GM12878 (cell line): Measurements from ENCODE around the gene ACTR1B. TPM values are rescaled to one million over a fixed set of nuclear protein-coding genes. Genes with fewer than 3 reads are reported as not detected.
A peak's percentile ranks its signal among the peaks of the same experiment; 100 is the strongest.

Experiments
- E4F1 ChIP-seq: fragments of 450-650 bp; IDR thresholded peaks from 2 replicates; pipeline ENCODE4 v1.6.1; 2018; ENCODE audit warnings: borderline replicate concordance, mild to moderate bottlenecking; ENCODE audit not compliant: partially characterized antibody
- FOXM1 ChIP-seq: IDR thresholded peaks from 2 replicates; pipeline ENCODE4 v1.6.1; 2012; ENCODE audit warnings: low read depth, mild to moderate bottlenecking, inconsistent platforms, low read length, moderate library complexity
- GATAD2B ChIP-seq: fragments of 450-650 bp; conservative IDR thresholded peaks from 2 replicates; pipeline ENCODE4 v1.6.1; 2017; ENCODE audit warnings: low read depth, mild to moderate bottlenecking, moderate library complexity
- IKZF2 ChIP-seq, 2 experiments: fragments of 450-650 bp; IDR thresholded peaks; 2 replicates each; pipeline ENCODE4 v1.6.1; 2017; ENCODE audit warnings: mild to moderate bottlenecking in 2 of 2, moderate library complexity in 2 of 2
- JUND ChIP-seq: IDR thresholded peaks from 2 replicates; pipeline ENCODE4 v1.6.1; 2012; ENCODE audit warnings: low read depth, mild to moderate bottlenecking, low read length, improper control_type of control experiment, moderate library complexity
- KDM1A ChIP-seq: fragments of 200-600 bp; sonication (generic); IDR thresholded peaks from 2 replicates; pipeline ENCODE4 v1.6.1; 2016; ENCODE audit warnings: borderline replicate concordance
- MLLT1 ChIP-seq: fragments of 450-650 bp; IDR thresholded peaks from 2 replicates; pipeline ENCODE4 v1.6.1; 2016; ENCODE audit warnings: mild to moderate bottlenecking
- MTA2 ChIP-seq: fragments of 450-650 bp; IDR thresholded peaks from 2 replicates; pipeline ENCODE4 v1.6.1; 2016; ENCODE audit warnings: low read depth, mild to moderate bottlenecking, moderate library complexity
- MYC ChIP-seq: IDR thresholded peaks from 2 replicates; pipeline ENCODE4 v1.6.1; 2011; ENCODE audit warnings: mild to moderate bottlenecking, low read length, moderate library complexity, inconsistent platforms; ENCODE audit not compliant: insufficient read depth, insufficient replicate concordance, insufficient read length, severe bottlenecking
- NFYB ChIP-seq: IDR thresholded peaks from 2 replicates; pipeline ENCODE4 v1.6.1; 2011; ENCODE audit warnings: low read depth, mild to moderate bottlenecking, low read length, improper control_type of control experiment, moderate library complexity; ENCODE audit not compliant: insufficient read depth
- NR2C1 ChIP-seq: fragments of 450-650 bp; IDR thresholded peaks from 2 replicates; pipeline ENCODE4 v1.6.1; 2017; ENCODE audit warnings: antibody characterized with exemption, mild to moderate bottlenecking, moderate library complexity
- POLR2A ChIP-seq: IDR thresholded peaks from 2 replicates; pipeline ENCODE4 v1.6.1; 2011; ENCODE audit warnings: low read depth, mild to moderate bottlenecking, low read length
- SMAD1 ChIP-seq: fragments of 450-650 bp; IDR thresholded peaks from 2 replicates; pipeline ENCODE4 v1.6.1; 2018; ENCODE audit warnings: mild to moderate bottlenecking, low read depth; ENCODE audit not compliant: partially characterized antibody
- TARDBP ChIP-seq: IDR thresholded peaks from 2 replicates; pipeline ENCODE4 v1.6.1; 2016; ENCODE audit warnings: borderline replicate concordance
- TCF3 ChIP-seq: IDR thresholded peaks from 2 replicates; pipeline ENCODE4 v1.6.1; 2012; ENCODE audit warnings: low read depth, mild to moderate bottlenecking, low read length, borderline replicate concordance; ENCODE audit not compliant: insufficient read depth
- WRNIP1 ChIP-seq: IDR thresholded peaks from 2 replicates; pipeline ENCODE4 v1.6.1; 2011; ENCODE audit warnings: low read depth, low read length, improper control_type of control experiment, borderline replicate concordance
- YY1 ChIP-seq: IDR thresholded peaks from 2 replicates; pipeline ENCODE4 v1.6.1; 2011; ENCODE audit warnings: low read depth, mild to moderate bottlenecking, low read length
- ZBTB11 ChIP-seq: fragments of 450-650 bp; formaldehyde crosslinking; IDR thresholded peaks from 2 replicates; pipeline ENCODE4 v1.5.0; 2022; ENCODE audit warnings: mild to moderate bottlenecking, missing genetic modification characterization
- ZNF207 ChIP-seq: fragments of 450-650 bp; IDR thresholded peaks from 2 replicates; pipeline ENCODE4 v1.6.1; 2014; ENCODE audit warnings: antibody characterized with exemption, mild to moderate bottlenecking, borderline replicate concordance
- ZNF217 ChIP-seq: fragments of 450-650 bp; IDR thresholded peaks from 2 replicates; pipeline ENCODE4 v1.6.1; 2017; ENCODE audit warnings: antibody characterized with exemption, mild to moderate bottlenecking
- ZNF687 ChIP-seq: fragments of 450-650 bp; IDR thresholded peaks from 2 replicates; pipeline ENCODE4 v1.6.1; 2017; ENCODE audit warnings: mild to moderate bottlenecking, moderate library complexity
- polyA plus RNA-seq, 11 experiments: library from polyadenylated mRNA; depleted of rRNA in 4 of 11; unstranded in 6 of 11; stranded (reverse) in 5 of 11; fragments of >200 nt; fragmentation: Nextera tagmentation in 4 of 11; fragmentation: Illumina TruSeq in 1 of 11; extraction: Ambion mirVana in 4 of 11; extraction: Trizol in 1 of 11; gene quantifications; 1 replicate in 1 of 11; 2 replicates in 10 of 11; pipeline versions ENCODE4 v1.2.1 to v1.2.3, GENCODE V29; 2011 to 2016; ENCODE audit warnings: inconsistent platforms in 2 of 11, missing spikeins in 2 of 11, low read depth in 1 of 11
- total RNA-seq, 4 experiments: library from RNA; depleted of rRNA in 3 of 4; stranded (reverse); fragments of >200 nt in 3 of 4; fragmentation: Illumina TruSeq in 1 of 4; extraction: Trizol in 1 of 4; gene quantifications; 2 replicates each; pipeline versions ENCODE4 v1.2.1 to v1.2.3, GENCODE V29; 2013 to 2021

Gene ACTR1B
- total and polyA plus RNA-seq, 10 of the 15 experiments (the other 5 are each of a cell fraction or from before 2014, with no cell fraction given), result 1.3 to 62.8 (median 44.8) TPM

GRCh38 chr2:97673915-97674283, 10.1 kb upstream of the ACTR1B start (continued):
- TF ChIP-seq MLLT1 (no peak), NFYB (no peak), YY1 (no peak), NR2C1 (no peak), MYC (no peak), WRNIP1 (no peak), IKZF2 (IDR thresholded peaks at IDR 0.05) (peak; percentile 71 to 81; a peak in 3 of 4 replicates), SMAD1 (no peak), POLR2A (no peak), GATAD2B (no peak), ZNF687 (no peak), ZNF217 (no peak), ZNF207 (no peak; the same call in 1 of the 2 replicates), FOXM1 (no peak), KDM1A (no peak), MTA2 (peak; percentile 75), ZBTB11 (CRISPR knock-in tag) (no peak), E4F1 (no peak), TCF3 (no peak), JUND (no peak), TARDBP (no peak)
